ENCODE results near the gene AKR7A3. TPM values are rescaled to one million over a fixed set of nuclear protein-coding genes. Genes with fewer than 3 reads are reported as not detected.

The AKR7A3 gene
- polyA plus RNA-seq, 1 of the 3 experiments (the other 2 are of a cell fraction): 0.38 TPM

DNA sequence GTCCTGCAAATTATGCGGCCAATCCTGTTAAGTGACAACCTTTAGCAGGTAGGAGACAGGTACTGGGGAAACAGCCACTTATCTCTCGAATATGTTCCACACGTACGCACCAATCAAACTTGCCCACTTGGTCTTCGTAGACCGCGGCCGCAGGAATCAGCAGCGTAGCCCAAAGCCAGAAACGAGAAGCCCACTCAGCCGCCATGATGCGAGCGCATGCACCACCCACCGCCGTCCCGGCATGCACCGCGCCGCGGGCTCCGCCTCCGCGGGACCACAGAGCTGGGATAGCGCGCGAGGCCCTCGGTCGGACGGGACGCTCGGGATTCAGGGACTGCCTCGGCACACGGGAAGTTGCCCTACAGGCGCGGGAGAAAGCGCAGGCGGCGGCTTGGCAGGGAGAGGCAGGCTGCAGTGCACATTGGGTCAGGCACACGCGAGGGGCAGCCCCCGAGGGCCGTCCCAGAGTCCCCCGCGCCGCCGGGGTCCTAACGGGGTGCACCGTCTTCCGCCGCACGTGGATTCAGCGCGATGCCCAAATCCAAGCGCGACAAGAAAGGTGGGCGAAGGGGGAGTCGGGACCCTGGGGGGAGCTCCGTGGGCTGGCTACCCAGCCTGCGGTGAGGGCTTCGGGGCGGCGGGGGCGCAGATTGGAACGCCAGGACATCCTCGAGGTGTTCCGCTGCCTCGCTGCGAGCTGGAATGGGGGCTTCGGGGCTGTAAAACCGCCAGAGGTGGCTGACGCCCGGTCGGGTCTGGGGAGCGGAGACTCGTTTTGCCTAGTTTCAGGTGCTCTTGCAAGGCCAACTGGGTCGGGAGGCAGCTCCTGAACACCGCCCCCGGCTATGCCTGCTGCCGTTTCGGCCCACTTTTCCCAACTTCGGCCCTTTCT is 37.0 kb downstream of the AKR7A3 start, which contains the start of the genes EMC1 and MRTO4 (continued):
- TF ChIP-seq RCOR1 (IDR thresholded peaks at IDR 0.05; ENCODE audit: low read length) (no peak), REST (IDR thresholded peaks at IDR 0.05; ENCODE audit: low read depth, low read length) (peak; percentile 33; the same call in 1 of the 2 replicates), JUND (IDR thresholded peaks at IDR 0.05) (no peak), PBX3 (IDR thresholded peaks at IDR 0.05) (no peak), TCF12 (IDR thresholded peaks at IDR 0.05) (no peak), GABPA (IDR thresholded peaks at IDR 0.05; ENCODE audit: low read depth) (peak; percentile 72), CTCF (IDR thresholded peaks at IDR 0.05) (no peak), USF2 (IDR thresholded peaks at IDR 0.05; ENCODE audit: borderline replicate concordance, low read depth, low read length) (0 out of 2 replicates have a peak, but pooled peaks have one; percentile 2), SMC3 (IDR thresholded peaks at IDR 0.05; ENCODE audit: low read depth, low read length) (no peak), SIN3A (IDR thresholded peaks at IDR 0.05; ENCODE audit: borderline replicate concordance, low read depth, low read length) (peak; percentile 87; the same call in 1 of the 2 replicates), ELF1 (IDR thresholded peaks at IDR 0.05) (peak; percentile 55; the same call in 1 of the 2 replicates), MXI1 (IDR thresholded peaks at IDR 0.05; ENCODE audit: low read depth, low read length) (peak; percentile 99)
